Inflammatory macrophage (primary cell): ENCODE data around the gene YAP1.
A peak's percentile ranks its signal among the peaks of the same experiment; 100 is the strongest.
"Not testable (repeated sequence)": the region's sequence is repeated elsewhere in the genome, so short reads cannot be mapped to it uniquely, and the experiment has no call there.

Experiments used
- DNase-seq, 2 donors: peaks; one replicate each; pipeline ENCODE4 v3.0.0-alpha.2; 2020 to 2022

The YAP1 gene

GRCh38 chr11:102163368-102163767, 53.1 kb downstream of the YAP1 start:
- no peak for DNase-seq

- DNase-seq: no peak
Measured at GRCh38 chr11:102166175-102167064, 56.2 kb downstream of the YAP1 start.

- no peak for DNase-seq
Measured at GRCh38 chr11:102168481-102168880, 58.2 kb downstream of the YAP1 start.

GRCh38 chr11:102171101-102171500, 60.9 kb downstream of the YAP1 start:
- DNase-seq: no peak

- no peak for DNase-seq
Measured at GRCh38 chr11:102172127-102172848, 62.0 kb downstream of the YAP1 start.

- DNase-seq: peak; percentile 5 to 11
Measured at GRCh38 chr11:102177126-102177525, 66.9 kb downstream of the YAP1 start.

GRCh38 chr11:102177974-102178631, 67.9 kb downstream of the YAP1 start:
- DNase-seq: peak; percentile 66 to 76

GRCh38 chr11:102179371-102179770, 69.1 kb downstream of the YAP1 start:
- DNase-seq: no peak

- DNase-seq: no peak
Measured at GRCh38 chr11:102184269-102184987, 74.2 kb downstream of the YAP1 start.

- no peak for DNase-seq
Measured at GRCh38 chr11:102186551-102187191, 76.4 kb downstream of the YAP1 start.

GRCh38 chr11:102187416-102188151, 77.3 kb downstream of the YAP1 start:
- DNase-seq: no peak

- DNase-seq: no peak
Measured at GRCh38 chr11:102188488-102188887, 78.2 kb downstream of the YAP1 start.

- no peak for DNase-seq
Measured at GRCh38 chr11:102191832-102192231, 81.6 kb downstream of the YAP1 start.

- no peak for DNase-seq
Measured at GRCh38 chr11:102192349-102193066, 82.3 kb downstream of the YAP1 start.

GRCh38 chr11:102194257-102194656, 84.0 kb downstream of the YAP1 start:
- DNase-seq: no peak

- DNase-seq: no peak
Measured at GRCh38 chr11:102194990-102195389, 84.7 kb downstream of the YAP1 start.

GRCh38 chr11:102196351-102196750, 86.1 kb downstream of the YAP1 start:
- DNase-seq: no peak

- DNase-seq: no peak
Measured at GRCh38 chr11:102196816-102197215, 86.6 kb downstream of the YAP1 start.

- no peak for DNase-seq
Measured at GRCh38 chr11:102197670-102198139, 87.5 kb downstream of the YAP1 start.

GRCh38 chr11:102199673-102200072, 89.4 kb downstream of the YAP1 start:
- no peak for DNase-seq

GRCh38 chr11:102200325-102200724, 90.1 kb downstream of the YAP1 start:
- not testable (repeated sequence) for DNase-seq
